H1 (cell line): ENCODE results near the gene EBF3. TPM values are rescaled to one million over a fixed set of nuclear protein-coding genes. Genes with fewer than 3 reads are reported as not detected.

Experiments
- CTCF ChIA-PET: fragments of 300-600 bp; sonication (Branson Sonifier 250); formaldehyde crosslinking; loops from one replicate; lab custom pipeline; 2021; ENCODE audit not compliant: partially characterized antibody; lab: Charles Lee
- POLR2A ChIA-PET: fragments of 300-600 bp; sonication (Branson Sonifier 250); formaldehyde crosslinking; loops from one replicate; lab custom pipeline; 2021; ENCODE audit warnings: inconsistent platforms; ENCODE audit not compliant: partially characterized antibody; lab: Charles Lee
- DNase-seq, 2 experiments: peaks; one replicate each; pipeline versions ENCODE4 v3.0.0 to v3.0.0-alpha.2; 2010 to 2022; ENCODE audit warnings: low spot score in 2 of 2, low read depth in 1 of 2, mixed read lengths in 1 of 2
- FAIRE-seq: peaks from 2 replicates; lab custom pipeline; 2011; peaks lifted over from hg19 to GRCh38; lab: Jason Lieb, UNC
- H2AFZ ChIP-seq: 2 replicates; pipeline ENCODE4 v1.8.1; 2012; ENCODE audit warnings: low read length, inconsistent platforms
- H2AK5ac ChIP-seq: 2 replicates; pipeline ENCODE4 v1.6.1; 2013; ENCODE audit warnings: low read depth, low read length
- H2BK120ac ChIP-seq: replicated peaks from 2 replicates; pipeline ENCODE3; 2013; ENCODE audit warnings: low read depth, low read length, inconsistent platforms
- H2BK12ac ChIP-seq: 2 replicates; pipeline ENCODE4 v1.6.1; 2013; ENCODE audit warnings: low read depth, low read length
- H2BK15ac ChIP-seq: 2 replicates; pipeline ENCODE4 v1.6.1; 2013; ENCODE audit warnings: low read length
- H2BK20ac ChIP-seq: 2 replicates; pipeline ENCODE4 v1.6.1; 2013; ENCODE audit warnings: low read length
- H2BK5ac ChIP-seq: 2 replicates; pipeline ENCODE4 v1.6.1; 2013; ENCODE audit warnings: low read depth, low read length
- H3K14ac ChIP-seq: 2 replicates; pipeline ENCODE4 v1.6.1; 2013; ENCODE audit warnings: inconsistent platforms; ENCODE audit not compliant: insufficient read length
- H3K18ac ChIP-seq: 2 replicates; pipeline ENCODE4 v1.6.1; 2013; ENCODE audit warnings: low read length; ENCODE audit errors: extremely low read depth
- H3K23ac ChIP-seq: 2 replicates; pipeline ENCODE4 v1.6.1; 2013; ENCODE audit warnings: inconsistent platforms; ENCODE audit not compliant: insufficient read length
- H3K23me2 ChIP-seq: 2 replicates; pipeline ENCODE4 v1.6.1; 2013; ENCODE audit warnings: low read depth, low read length
- H3K27ac ChIP-seq: 2 replicates; pipeline ENCODE4 v1.6.1; 2011; ENCODE audit warnings: low read depth, low read length, inconsistent platforms
- H3K27me3 ChIP-seq, 4 experiments: replicated peaks in 1 of 4; 1 replicate in 1 of 4; 2 replicates in 3 of 4; pipeline versions ENCODE4 v1.6.1 to v1.8.1; 2011 to 2013; ENCODE audit warnings: low read length in 3 of 4, mild to moderate bottlenecking in 3 of 4, inconsistent platforms in 2 of 4, mixed read lengths in 2 of 4, moderate library complexity in 1 of 4; ENCODE audit not compliant: control insufficient read depth in 3 of 4, insufficient read depth in 3 of 4; ENCODE audit errors: extremely low read depth in 1 of 4
- H3K36me3 ChIP-seq, 4 experiments: 2 replicates each; pipeline versions ENCODE4 v1.6.1 to v1.8.1; 2011 to 2013; ENCODE audit warnings: mild to moderate bottlenecking in 4 of 4, low read length in 3 of 4, moderate library complexity in 2 of 4, control low read depth in 1 of 4, inconsistent platforms in 1 of 4; ENCODE audit not compliant: insufficient read depth in 4 of 4, control insufficient read depth in 2 of 4
- H3K4ac ChIP-seq: replicated peaks from 2 replicates; pipeline ENCODE3; 2013; ENCODE audit warnings: low read length, low read depth, mixed read lengths, inconsistent platforms; ENCODE audit not compliant: insufficient read length
- H3K4me1 ChIP-seq, 4 experiments: replicated peaks in 1 of 4; 1 replicate in 1 of 4; 2 replicates in 3 of 4; pipeline versions ENCODE4 v1.6.1 to v1.8.1; 2011 to 2013; ENCODE audit warnings: low read length in 3 of 4, inconsistent platforms in 2 of 4, mixed read lengths in 1 of 4; ENCODE audit not compliant: insufficient read depth in 4 of 4, control insufficient read depth in 3 of 4
- H3K4me2 ChIP-seq, 2 experiments: 2 replicates each; pipeline versions ENCODE4 v1.6.1 to v1.8.1; 2011 to 2013; ENCODE audit warnings: low read depth in 2 of 2, low read length in 2 of 2, control low read depth in 1 of 2, inconsistent platforms in 1 of 2, mild to moderate bottlenecking in 1 of 2; ENCODE audit not compliant: insufficient read depth in 1 of 2
- H3K4me3 ChIP-seq, 4 experiments: fragments of 200-600, 300-600 bp in 1 of 4; sonication (generic), shearing (Covaris generic), sonication (Bioruptor Twin) in 1 of 4; 2 replicates each; pipeline versions ENCODE4 v1.5.1 to v1.8.1; 2011 to 2016; ENCODE audit warnings: low read length in 4 of 4, low read depth in 3 of 4, control low read depth in 2 of 4, inconsistent platforms in 2 of 4, mild to moderate bottlenecking in 2 of 4, mixed read lengths in 1 of 4, moderate library complexity in 1 of 4; ENCODE audit not compliant: insufficient read depth in 2 of 4; ENCODE audit errors: extremely low read depth in 1 of 4
- H3K56ac ChIP-seq: replicated peaks from 2 replicates; pipeline ENCODE3; 2013; ENCODE audit warnings: low read depth, mild to moderate bottlenecking, mixed read lengths, low read length, inconsistent platforms; ENCODE audit not compliant: insufficient read length
- H3K79me1 ChIP-seq: 2 replicates; pipeline ENCODE4 v1.6.1; 2013; ENCODE audit warnings: low read depth, low read length, control low read depth
- H3K79me2 ChIP-seq, 2 experiments: 2 replicates each; pipeline versions ENCODE4 v1.6.1 to v1.8.1; 2012 to 2013; ENCODE audit warnings: low read length in 2 of 2, mild to moderate bottlenecking in 2 of 2, inconsistent platforms in 1 of 2; ENCODE audit not compliant: insufficient read depth in 2 of 2, control insufficient read depth in 1 of 2
- H3K9ac ChIP-seq, 4 experiments: replicated peaks in 1 of 4; 1 replicate in 1 of 4; 2 replicates in 3 of 4; pipeline versions ENCODE4 v1.6.1 to v1.8.1; 2011 to 2013; ENCODE audit warnings: low read depth in 3 of 4, low read length in 3 of 4, control low read depth in 2 of 4, mild to moderate bottlenecking in 2 of 4, moderate library complexity in 2 of 4, inconsistent platforms in 1 of 4; ENCODE audit errors: extremely low read depth in 1 of 4
- H3K9me3 ChIP-seq, 2 experiments: 2 replicates each; pipeline versions ENCODE4 v1.6.1 to v1.8.1; 2012 to 2013; ENCODE audit warnings: mild to moderate bottlenecking in 2 of 2, moderate library complexity in 2 of 2, control low read depth in 1 of 2, inconsistent platforms in 1 of 2, low read depth in 1 of 2, low read length in 1 of 2, mixed read lengths in 1 of 2; ENCODE audit not compliant: insufficient read depth in 2 of 2
- H4K20me1 ChIP-seq, 2 experiments: replicated peaks in 1 of 2; 2 replicates each; pipeline versions ENCODE3 to v1.8.1; 2011 to 2013; ENCODE audit warnings: inconsistent platforms in 2 of 2, low read length in 2 of 2, mild to moderate bottlenecking in 1 of 2; ENCODE audit not compliant: insufficient read depth in 2 of 2, control insufficient read depth in 1 of 2
- H4K5ac ChIP-seq: 2 replicates; pipeline ENCODE4 v1.6.1; 2013; ENCODE audit warnings: low read length, low read depth, mixed read lengths, inconsistent platforms; ENCODE audit not compliant: insufficient read length
- H4K8ac ChIP-seq: 2 replicates; pipeline ENCODE4 v1.8.0; 2013; ENCODE audit warnings: mild to moderate bottlenecking, moderate library complexity, low read length, inconsistent platforms; ENCODE audit not compliant: insufficient read depth; ENCODE audit errors: extremely low read depth
- H4K91ac ChIP-seq: replicated peaks from 2 replicates; pipeline ENCODE3; 2013; ENCODE audit warnings: low read length, mixed read lengths, inconsistent platforms; ENCODE audit not compliant: insufficient read length
- BRCA1 ChIP-seq: IDR thresholded peaks from 2 replicates; pipeline ENCODE4 v1.6.1; 2012; ENCODE audit warnings: low read depth, low read length, improper control_type of control experiment
- WGBS, 2 experiments: shearing (Covaris generic) in 1 of 2; methylation state at CpG; one replicate each; pipeline versions ENCODE4 v1.1.6 to v1.1.7; 2013 to 2015; ENCODE audit warnings: low lambda C conversion rate in 2 of 2, mixed read lengths in 2 of 2, inconsistent platforms in 1 of 2, low coverage in 1 of 2, missing lambda C conversion rate in 1 of 2; ENCODE audit not compliant: insufficient replicate concordance in 2 of 2, insufficient coverage in 1 of 2, insufficient read length in 1 of 2; ENCODE audit errors: extremely low coverage in 1 of 2, missing lambda C conversion rate in 1 of 2; 5-methylcytosine and 5-hydroxymethylcytosine counted together
- polyA plus RNA-seq, 7 experiments: library from polyadenylated mRNA; depleted of rRNA in 3 of 7; stranded (reverse) in 5 of 7; unstranded in 2 of 7; fragments of >200 nt in 5 of 7; fragments of 200-250 nt in 2 of 7; gene quantifications; 1 replicate in 5 of 7; 2 replicates in 1 of 7; 4 replicates in 1 of 7; pipeline versions ENCODE4 v1.2.1 to v1.2.3, GENCODE V29; 2011 to 2013; ENCODE audit warnings: missing spikeins in 2 of 7, mixed read lengths in 2 of 7
- total RNA-seq: library from RNA; stranded (reverse); fragmentation: NEBNext Ultra II Directional; extraction: Animal tissue kit (Norgen Biotek cat#: 25700); gene quantifications from 2 replicates; pipeline ENCODE4 v1.2.1, GENCODE V29; 2021
- TF ChIP-seq, protein P1 (sequence below): IDR thresholded peaks from 2 replicates; pipeline ENCODE4 v1.6.1; 2012; ENCODE audit warnings: inconsistent platforms

The EBF3 gene
- total and polyA plus RNA-seq, 2 of the 8 experiments (the other 6 are each of a cell fraction or from before 2014, with no cell fraction given) = 0.08 to 0.26 TPM

DNA sequence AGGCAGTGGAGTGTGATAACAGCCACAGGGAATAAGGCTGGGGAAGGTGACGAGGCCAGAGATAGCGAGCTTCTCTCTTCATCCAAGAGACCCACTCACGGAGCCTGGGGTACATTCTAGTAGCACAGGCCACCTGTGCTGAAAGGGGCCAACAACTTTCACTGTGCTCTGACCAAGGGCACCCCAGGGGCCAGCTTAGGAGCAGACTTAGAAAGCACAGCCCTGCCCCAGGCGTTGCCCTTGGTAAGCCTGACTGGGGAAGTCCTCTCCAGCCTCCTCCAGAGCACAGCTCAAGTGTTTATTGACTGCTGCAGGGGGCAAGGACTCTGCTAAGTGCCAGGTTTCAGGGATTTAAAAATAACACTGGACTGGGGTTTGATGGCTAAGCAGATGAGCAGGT lies 44.7 kb downstream of the EBF3 start:
- Histone ChIP-seq H3K18ac (no peak overlapping the region), H2BK12ac (no peak overlapping the region), H4K20me1 (no peaks in the 10 kb centered on the region), H3K4me1 (no peaks in the 10 kb centered on the region), H2BK20ac (no peak overlapping the region), H3K56ac (no peak overlapping the region), H2BK5ac (no peak overlapping the region), H3K9ac (no peak overlapping the region), H3K14ac (no peak overlapping the region), H3K4ac (no peak overlapping the region), H2AFZ (no peak overlapping the region), H4K5ac (no peak overlapping the region), H3K4me2 (no peak overlapping the region), H3K4me3 (no peak overlapping the region), H3K23me2 (no peaks in the 10 kb centered on the region), H3K36me3 (no peaks in the 10 kb centered on the region), H4K8ac (no peak overlapping the region), H2BK120ac (no peak overlapping the region), H3K23ac (no peak overlapping the region), H2AK5ac (no peak overlapping the region), H3K9me3 (no peaks in the 10 kb centered on the region), H4K91ac (no peak overlapping the region), H3K27me3 (no peaks in the 10 kb centered on the region), H2BK15ac (no peak overlapping the region), H3K79me1 (no peaks in the 10 kb centered on the region), H3K27ac (no peak overlapping the region), H3K79me2 (no peaks in the 10 kb centered on the region)
- no peak for FAIRE-seq
- CTCF ChIA-PET = interaction anchor here (1.0 to 1.6 kb wide), 6 partner anchors 9 to 43 kb away, joined by 3 to 4 read pairs (median 3); no protein-coding TSS in a partner anchor
- POLR2A ChIA-PET = no interaction called here
- no peak for DNase-seq
- 100% methylated on average over 4 of the region's 4 CpGs; no CpG with 5 or more reads in 1 of the 2 experiments for WGBS, 2 experiments
- TF ChIP-seq BRCA1 = no peak
- TF ChIP-seq, protein P1, sequence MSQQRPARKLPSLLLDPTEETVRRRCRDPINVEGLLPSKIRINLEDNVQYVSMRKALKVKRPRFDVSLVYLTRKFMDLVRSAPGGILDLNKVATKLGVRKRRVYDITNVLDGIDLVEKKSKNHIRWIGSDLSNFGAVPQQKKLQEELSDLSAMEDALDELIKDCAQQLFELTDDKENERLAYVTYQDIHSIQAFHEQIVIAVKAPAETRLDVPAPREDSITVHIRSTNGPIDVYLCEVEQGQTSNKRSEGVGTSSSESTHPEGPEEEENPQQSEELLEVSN = no peak
